Measurements from ENCODE around the gene MDC1.

- peak in 5 of 6 experiments; percentile 13 to 65 (median 51) for TF ChIP-seq CTCF (IDR thresholded peaks at IDR 0.05)
- TF ChIP-seq POLR2A (IDR thresholded peaks at IDR 0.05), result peak in 3 of 4 donors; percentile 70 to 88 (median 73)
These were observed at the start of gene MDC1 for GRCh38 chr6:30717129-30717844.

Data from esophagus squamous epithelium (tissue), 4 donors.